Measurements from ENCODE around the gene GLT8D1. TPM values are rescaled to one million over a fixed set of nuclear protein-coding genes. Genes with fewer than 3 reads are reported as not detected.
A peak's percentile ranks its signal among the peaks of the same experiment; 100 is the strongest.

The GLT8D1 gene
- total and polyA plus RNA-seq, 9 of the 15 experiments (the other 6 are each of a cell fraction or from before 2014, with no cell fraction given) = 14.1 to 65.9 (median 33.7) TPM

GRCh38 chr3:52685709-52686691, 19.6 kb downstream of the GLT8D1 start, which contains the start of the genes GNL3 and PBRM1 (continued):
- TF ChIP-seq RHOXF2B (CRISPR knock-in tag; conservative IDR thresholded peaks at IDR 0.05) (no peak), E2F8 (IDR thresholded peaks at IDR 0.05; ENCODE audit: low read depth, partially characterized antibody) (peak; percentile 67), SRSF3 (IDR thresholded peaks at IDR 0.05; ENCODE audit: insufficient read depth, low read length) (no peak), RFX1 (IDR thresholded peaks at IDR 0.05) (no peak), NEUROD1 (IDR thresholded peaks at IDR 0.05; ENCODE audit: borderline replicate concordance, low read depth, low read length, partially characterized antibody) (no peak), KDM2B (CRISPR knock-in tag; IDR thresholded peaks at IDR 0.05) (no peak), ETV1 (tag; conservative IDR thresholded peaks at IDR 0.05; ENCODE audit: low read depth) (no peak), ZNF561 (CRISPR knock-in tag; conservative IDR thresholded peaks at IDR 0.05) (no peak), MEIS2 (IDR thresholded peaks at IDR 0.05; ENCODE audit: partially characterized antibody) (no peak), MIER1 (IDR thresholded peaks at IDR 0.05; ENCODE audit: low read depth) (no peak), NR2C2 (CRISPR knock-in tag; IDR thresholded peaks at IDR 0.05) (no peak), NR2C2 (tag; IDR thresholded peaks at IDR 0.05) (peak; percentile 72; the same call in 1 of the 2 replicates), POLR3G (IDR thresholded peaks at IDR 0.05; ENCODE audit: extremely low read depth, insufficient read length, insufficient replicate concordance) (no peak), NCOR1 (IDR thresholded peaks at IDR 0.05) (no peak), ZFP91 (CRISPR knock-in tag; IDR thresholded peaks at IDR 0.05) (no peak), CBFA2T2 (conservative IDR thresholded peaks at IDR 0.05) (no peak), JUN (IDR thresholded peaks at IDR 0.05; ENCODE audit: borderline replicate concordance, low read depth, low read length) (peak; percentile 64; the same call in 1 of the 2 replicates), JUN (CRISPR knock-in tag; IDR thresholded peaks at IDR 0.05; ENCODE audit: borderline replicate concordance) (no peak), ZNF146 (CRISPR knock-in tag; IDR thresholded peaks at IDR 0.05; ENCODE audit: unreplicated experiment) (no peak), ZBTB26 (CRISPR knock-in tag; IDR thresholded peaks at IDR 0.05) (no peak), PREB (CRISPR knock-in tag; IDR thresholded peaks at IDR 0.05) (no peak), HNRNPH1 (optimal IDR thresholded peaks at IDR 0.05; ENCODE audit: low read depth, low read length) (no peak)
